Ishikawa (cell line): ENCODE data around the gene AP3D1.

ENCODE experiments used
- CEBPB ChIP-seq: IDR thresholded peaks from 2 replicates; pipeline ENCODE4 v1.6.1; 2012
- CREB1 ChIP-seq: IDR thresholded peaks from 2 replicates; pipeline ENCODE4 v1.6.1; 2012; ENCODE audit warnings: low read depth
- EGR1 ChIP-seq: IDR thresholded peaks from 2 replicates; pipeline ENCODE4 v1.6.1; 2012
- EP300 ChIP-seq: IDR thresholded peaks from 2 replicates; pipeline ENCODE4 v1.6.1; 2012; ENCODE audit warnings: borderline replicate concordance
- FOXM1 ChIP-seq: IDR thresholded peaks from 2 replicates; pipeline ENCODE4 v1.6.1; 2012; ENCODE audit warnings: low read depth, borderline replicate concordance
- MAX ChIP-seq: IDR thresholded peaks from 2 replicates; pipeline ENCODE4 v1.6.1; 2012
- NFIC ChIP-seq: IDR thresholded peaks from 2 replicates; pipeline ENCODE4 v1.6.1; 2012
- RAD21 ChIP-seq: IDR thresholded peaks from 2 replicates; pipeline ENCODE4 v1.6.1; 2012; ENCODE audit warnings: low read depth
- REST ChIP-seq: IDR thresholded peaks from 2 replicates; pipeline ENCODE4 v1.6.1; 2012; ENCODE audit warnings: low read depth, mild to moderate bottlenecking
- TAF1 ChIP-seq: IDR thresholded peaks from 2 replicates; pipeline ENCODE4 v1.6.1; 2012; ENCODE audit warnings: low read depth, mild to moderate bottlenecking
- TCF12 ChIP-seq: IDR thresholded peaks from 2 replicates; pipeline ENCODE4 v1.6.1; 2012; ENCODE audit warnings: low read depth
- TEAD4 ChIP-seq: IDR thresholded peaks from 2 replicates; pipeline ENCODE4 v1.6.1; 2012
- USF1 ChIP-seq: IDR thresholded peaks from 2 replicates; pipeline ENCODE4 v1.6.1; 2012
- YY1 ChIP-seq: IDR thresholded peaks from 2 replicates; pipeline ENCODE4 v1.6.1; 2012; ENCODE audit warnings: low read depth
- ZBTB7A ChIP-seq: IDR thresholded peaks from 2 replicates; pipeline ENCODE4 v1.6.1; 2012; ENCODE audit warnings: low read depth

AP3D1 gene

GRCh38 chr19:2123682-2124387 lies 27.5 kb downstream of the AP3D1 start:
- no peak for TF ChIP-seq ZBTB7A
- TF ChIP-seq TEAD4 = no peak
- no peak for TF ChIP-seq NFIC
- peak; percentile 99 for TF ChIP-seq REST

GRCh38 chr19:2122982-2123381 lies 28.4 kb downstream of the AP3D1 start:
- no peak for TF ChIP-seq NFIC

- TF ChIP-seq NFIC = no peak
- no peak for TF ChIP-seq USF1
- TF ChIP-seq CREB1 = no peak
- no peak for TF ChIP-seq TAF1
- no peak for TF ChIP-seq FOXM1
- TF ChIP-seq EGR1 = no peak
These were observed 29.1 kb downstream of the AP3D1 start for GRCh38 chr19:2122251-2122650.

GRCh38 chr19:2121416-2122051 lies 29.8 kb downstream of the AP3D1 start:
- TF ChIP-seq CREB1 (no peak), MAX (no peak), TAF1 (no peak)

GRCh38 chr19:2120821-2121220 lies 30.5 kb downstream of the AP3D1 start:
- no peak for TF ChIP-seq CREB1
- TF ChIP-seq TEAD4 = no peak
- no peak for TF ChIP-seq NFIC
- no peak for TF ChIP-seq USF1
- no peak for TF ChIP-seq TCF12
- TF ChIP-seq CEBPB = no peak
- no peak for TF ChIP-seq REST
- no peak for TF ChIP-seq EGR1
- TF ChIP-seq FOXM1 = no peak
- no peak for TF ChIP-seq YY1
- TF ChIP-seq ZBTB7A = no peak
- TF ChIP-seq EP300 = no peak
- TF ChIP-seq MAX = no peak
- no peak for TF ChIP-seq TAF1
- no peak for TF ChIP-seq RAD21

GRCh38 chr19:2119921-2120785 lies 31.2 kb downstream of the AP3D1 start:
- TF ChIP-seq FOXM1 (no peak), YY1 (no peak), MAX (no peak), EGR1 (no peak), RAD21 (no peak), NFIC (no peak), TCF12 (no peak), TEAD4 (0 out of 2 replicates have a peak, but pooled peaks have one; percentile 21), TAF1 (no peak), ZBTB7A (no peak), EP300 (peak; percentile 39; the same call in 1 of the 2 replicates), USF1 (no peak), REST (no peak), CEBPB (no peak)
